Measurements from ENCODE around the gene PILRA. TPM values are rescaled to one million over a fixed set of nuclear protein-coding genes. Genes with fewer than 3 reads are reported as not detected.

The PILRA gene
- total and polyA plus RNA-seq, 4 donors: 1.5 to 3.5 (median 3.1) TPM

GRCh38 chr7:100415448-100415847 is 42.2 kb downstream of the PILRA start (continued):
- TF ChIP-seq REST (IDR thresholded peaks at IDR 0.05): no peak

DNA sequence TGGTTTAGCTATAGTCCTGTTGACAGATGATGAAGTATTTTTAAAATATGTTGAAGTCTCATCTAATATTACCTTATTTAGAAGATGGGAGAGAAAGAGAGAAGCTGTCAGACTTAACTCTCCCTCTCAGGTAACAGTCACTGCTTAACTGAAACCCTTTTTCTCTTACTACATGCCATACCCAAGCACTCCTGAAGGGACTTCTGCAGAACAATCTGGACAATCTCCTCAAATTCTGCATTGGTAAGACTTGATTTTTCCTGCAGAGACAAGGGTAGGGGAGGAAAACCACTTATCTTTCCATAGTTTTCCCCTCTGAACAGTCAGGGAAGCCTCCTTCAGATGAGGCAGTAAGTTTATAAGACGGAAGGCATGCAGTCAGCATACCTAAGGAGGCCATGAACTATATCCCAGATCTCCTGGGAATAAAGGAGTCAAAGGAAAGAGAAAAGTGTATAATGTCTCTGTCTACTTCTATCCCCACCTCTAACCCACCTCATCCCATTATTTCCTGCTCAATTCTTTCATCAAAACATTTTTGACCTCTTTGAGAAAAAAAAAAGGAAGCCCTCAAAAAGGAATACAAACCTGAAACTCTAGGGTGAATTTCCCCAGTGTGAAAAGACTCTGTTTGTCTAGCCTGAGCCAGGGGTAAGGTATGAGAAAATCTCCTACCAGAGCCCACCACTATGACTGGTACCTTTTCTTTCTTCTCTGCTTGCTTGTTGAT is 45.8 kb downstream of the PILRA start:
- Histone ChIP-seq H3K27me3 (ENCODE audit: control insufficient read depth in 4 of 4, insufficient read depth in 4 of 4, low read length in 3 of 4) (no peaks in the 10 kb centered on the region), H3K36me3 (ENCODE audit: control insufficient read depth in 4 of 4, insufficient read depth in 3 of 4, low read depth in 1 of 4, low read length in 3 of 4) (no peaks in the 10 kb centered on the region), H3K4me3 (ENCODE audit: low read depth in 1 of 3, low read length in 3 of 3) (no peak overlapping the region), H3K9me3 (ENCODE audit: control insufficient read depth in 4 of 4, low read length in 3 of 4) (no peaks in the 10 kb centered on the region), H3K27ac (ENCODE audit: low read depth in 1 of 2, low read length in 2 of 2) (no peak overlapping the region), H3K4me1 (ENCODE audit: control insufficient read depth in 4 of 4, insufficient read depth in 4 of 4, low read length in 3 of 4) (no peaks in the 10 kb centered on the region), H3K9ac (ENCODE audit: low read depth in 1 of 2, low read length in 2 of 2) (no peak overlapping the region)
- DNase-seq (ENCODE audit: low spot score): no peak
- no peak for TF ChIP-seq MAX (IDR thresholded peaks at IDR 0.05)
- 96% methylated on average over 1 of the region's 1 CpG for WGBS

DNA sequence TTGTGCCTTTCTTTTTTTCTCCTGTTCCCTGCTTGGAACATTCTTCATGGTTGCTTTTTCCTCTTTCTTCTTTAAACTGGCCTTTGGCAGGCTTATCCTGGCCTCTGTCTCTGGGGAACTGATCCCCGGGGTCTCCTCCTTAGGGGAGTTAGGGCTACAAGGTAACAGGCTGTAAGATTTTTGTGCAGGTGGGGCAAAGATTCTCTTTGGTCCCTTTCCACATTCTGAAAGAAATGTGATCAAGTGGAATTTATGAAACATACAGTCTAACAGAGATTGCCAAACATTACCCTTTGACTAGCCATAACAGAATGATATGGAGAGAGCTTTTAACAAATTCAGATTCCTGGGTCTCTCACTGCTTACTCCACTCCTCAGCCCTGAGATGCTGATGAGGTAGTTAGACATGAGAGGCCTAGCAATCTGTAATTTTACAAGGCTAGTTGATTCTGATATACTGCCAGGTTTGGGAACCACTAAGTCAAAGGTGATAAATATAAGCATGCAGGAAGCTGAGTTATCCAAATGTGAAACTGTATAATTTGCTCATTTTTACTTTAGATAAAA is 46.5 kb downstream of the PILRA start:
- no peak overlapping the region for H3K4me3 ChIP-seq (ENCODE audit: low read depth in 1 of 3, low read length in 3 of 3)
- H3K36me3 ChIP-seq (ENCODE audit: control insufficient read depth in 4 of 4, insufficient read depth in 3 of 4, low read depth in 1 of 4, low read length in 3 of 4): no peaks in the 10 kb centered on the region
- no peak for TF ChIP-seq FOXA1 (IDR thresholded peaks at IDR 0.05)
- TF ChIP-seq HNF4A (conservative IDR thresholded peaks at IDR 0.05): no peak
- TF ChIP-seq REST (IDR thresholded peaks at IDR 0.05): no peak
- TF ChIP-seq, protein P1, sequence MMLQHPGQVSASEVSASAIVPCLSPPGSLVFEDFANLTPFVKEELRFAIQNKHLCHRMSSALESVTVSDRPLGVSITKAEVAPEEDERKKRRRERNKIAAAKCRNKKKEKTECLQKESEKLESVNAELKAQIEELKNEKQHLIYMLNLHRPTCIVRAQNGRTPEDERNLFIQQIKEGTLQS (IDR thresholded peaks at IDR 0.05): no peak
- TF ChIP-seq, protein P2, sequence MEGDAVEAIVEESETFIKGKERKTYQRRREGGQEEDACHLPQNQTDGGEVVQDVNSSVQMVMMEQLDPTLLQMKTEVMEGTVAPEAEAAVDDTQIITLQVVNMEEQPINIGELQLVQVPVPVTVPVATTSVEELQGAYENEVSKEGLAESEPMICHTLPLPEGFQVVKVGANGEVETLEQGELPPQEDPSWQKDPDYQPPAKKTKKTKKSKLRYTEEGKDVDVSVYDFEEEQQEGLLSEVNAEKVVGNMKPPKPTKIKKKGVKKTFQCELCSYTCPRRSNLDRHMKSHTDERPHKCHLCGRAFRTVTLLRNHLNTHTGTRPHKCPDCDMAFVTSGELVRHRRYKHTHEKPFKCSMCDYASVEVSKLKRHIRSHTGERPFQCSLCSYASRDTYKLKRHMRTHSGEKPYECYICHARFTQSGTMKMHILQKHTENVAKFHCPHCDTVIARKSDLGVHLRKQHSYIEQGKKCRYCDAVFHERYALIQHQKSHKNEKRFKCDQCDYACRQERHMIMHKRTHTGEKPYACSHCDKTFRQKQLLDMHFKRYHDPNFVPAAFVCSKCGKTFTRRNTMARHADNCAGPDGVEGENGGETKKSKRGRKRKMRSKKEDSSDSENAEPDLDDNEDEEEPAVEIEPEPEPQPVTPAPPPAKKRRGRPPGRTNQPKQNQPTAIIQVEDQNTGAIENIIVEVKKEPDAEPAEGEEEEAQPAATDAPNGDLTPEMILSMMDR (IDR thresholded peaks at IDR 0.05; ENCODE audit: low read depth, low read length, missing input control): no peak
- TF ChIP-seq NR2F2 (IDR thresholded peaks at IDR 0.05): no peak
- no peak for TF ChIP-seq JUND (IDR thresholded peaks at IDR 0.05)
- no peak for TF ChIP-seq SP1 (IDR thresholded peaks at IDR 0.05)
- TF ChIP-seq GABPA (IDR thresholded peaks at IDR 0.05 in 1 of 2, conservative IDR thresholded peaks at IDR 0.05 in 1 of 2): no peak
- DNase-seq (ENCODE audit: low spot score): no peak
- H3K9ac ChIP-seq (ENCODE audit: low read depth in 1 of 2, low read length in 2 of 2): no peak overlapping the region
- no peaks in the 10 kb centered on the region for H3K4me1 ChIP-seq (ENCODE audit: control insufficient read depth in 4 of 4, insufficient read depth in 4 of 4, low read length in 3 of 4)
- H3K27ac ChIP-seq (ENCODE audit: low read depth in 1 of 2, low read length in 2 of 2): no peak overlapping the region
- 91% methylated on average over 1 of the region's 1 CpG for WGBS
- H3K9me3 ChIP-seq (ENCODE audit: control insufficient read depth in 4 of 4, low read length in 3 of 4): no peaks in the 10 kb centered on the region
- no peaks in the 10 kb centered on the region for H3K27me3 ChIP-seq (ENCODE audit: control insufficient read depth in 4 of 4, insufficient read depth in 4 of 4, low read length in 3 of 4)
